Measurements from ENCODE around the gene PPAN.

DNA sequence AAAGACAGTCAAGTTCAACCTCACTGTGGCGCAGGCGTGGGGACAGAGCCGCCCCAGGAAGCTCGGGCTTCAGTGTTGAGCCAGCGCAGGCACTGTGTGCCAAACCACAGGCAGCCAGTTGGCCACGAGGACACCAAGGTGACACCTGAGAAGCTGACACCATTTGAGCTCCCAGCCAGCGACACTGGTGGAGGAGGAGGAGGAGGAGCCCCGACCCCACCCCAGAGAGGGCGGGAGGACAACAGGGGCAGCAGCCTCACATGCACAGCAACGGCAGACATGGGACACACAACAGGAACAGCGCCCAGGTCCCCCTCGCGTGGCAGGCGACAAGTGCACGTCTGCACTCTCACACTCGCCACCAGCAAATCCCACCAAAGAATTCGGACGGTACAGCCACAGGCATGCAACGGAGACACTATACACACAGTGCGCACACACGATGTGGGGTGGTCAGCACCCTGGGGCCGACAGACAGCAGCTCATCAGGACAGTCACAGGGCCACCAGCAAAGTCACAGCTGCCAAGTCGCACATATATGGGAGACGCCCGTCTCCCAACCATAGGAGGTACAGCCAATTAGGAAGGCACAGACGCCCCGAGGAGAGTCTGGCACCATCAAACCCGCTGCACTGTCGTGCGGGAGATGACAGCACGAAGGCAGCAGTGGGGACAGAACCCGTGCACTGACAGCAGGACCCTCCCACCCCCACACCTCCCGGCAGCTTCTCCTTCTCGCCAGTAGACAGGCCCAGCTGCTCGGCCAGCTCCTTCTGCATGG is 10.1 kb downstream of the PPAN start:
- TF ChIP-seq, protein P1, sequence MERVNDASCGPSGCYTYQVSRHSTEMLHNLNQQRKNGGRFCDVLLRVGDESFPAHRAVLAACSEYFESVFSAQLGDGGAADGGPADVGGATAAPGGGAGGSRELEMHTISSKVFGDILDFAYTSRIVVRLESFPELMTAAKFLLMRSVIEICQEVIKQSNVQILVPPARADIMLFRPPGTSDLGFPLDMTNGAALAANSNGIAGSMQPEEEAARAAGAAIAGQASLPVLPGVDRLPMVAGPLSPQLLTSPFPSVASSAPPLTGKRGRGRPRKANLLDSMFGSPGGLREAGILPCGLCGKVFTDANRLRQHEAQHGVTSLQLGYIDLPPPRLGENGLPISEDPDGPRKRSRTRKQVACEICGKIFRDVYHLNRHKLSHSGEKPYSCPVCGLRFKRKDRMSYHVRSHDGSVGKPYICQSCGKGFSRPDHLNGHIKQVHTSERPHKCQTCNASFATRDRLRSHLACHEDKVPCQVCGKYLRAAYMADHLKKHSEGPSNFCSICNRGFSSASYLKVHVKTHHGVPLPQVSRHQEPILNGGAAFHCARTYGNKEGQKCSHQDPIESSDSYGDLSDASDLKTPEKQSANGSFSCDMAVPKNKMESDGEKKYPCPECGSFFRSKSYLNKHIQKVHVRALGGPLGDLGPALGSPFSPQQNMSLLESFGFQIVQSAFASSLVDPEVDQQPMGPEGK (CRISPR knock-in tag; IDR thresholded peaks at IDR 0.05; ENCODE audit: borderline replicate concordance): no peak
- TF ChIP-seq ARNTL (CRISPR knock-in tag; IDR thresholded peaks at IDR 0.05; ENCODE audit: borderline replicate concordance, low read depth) (no peak), GLIS3 (CRISPR knock-in tag; IDR thresholded peaks at IDR 0.05) (no peak), ESRRG (CRISPR knock-in tag; IDR thresholded peaks at IDR 0.05) (no peak), RARB (CRISPR knock-in tag; IDR thresholded peaks at IDR 0.05) (no peak), ZFP30 (CRISPR knock-in tag; IDR thresholded peaks at IDR 0.05) (no peak), ZFP3 (CRISPR knock-in tag; IDR thresholded peaks at IDR 0.05) (no peak), SNAI2 (CRISPR knock-in tag; IDR thresholded peaks at IDR 0.05) (no peak), TCF4 (CRISPR knock-in tag; IDR thresholded peaks at IDR 0.05; ENCODE audit: borderline replicate concordance) (no peak), BACH2 (CRISPR knock-in tag; IDR thresholded peaks at IDR 0.05; ENCODE audit: borderline replicate concordance) (no peak), TOX (CRISPR knock-in tag; IDR thresholded peaks at IDR 0.05; ENCODE audit: borderline replicate concordance) (no peak)
- TF ChIP-seq, protein P2, sequence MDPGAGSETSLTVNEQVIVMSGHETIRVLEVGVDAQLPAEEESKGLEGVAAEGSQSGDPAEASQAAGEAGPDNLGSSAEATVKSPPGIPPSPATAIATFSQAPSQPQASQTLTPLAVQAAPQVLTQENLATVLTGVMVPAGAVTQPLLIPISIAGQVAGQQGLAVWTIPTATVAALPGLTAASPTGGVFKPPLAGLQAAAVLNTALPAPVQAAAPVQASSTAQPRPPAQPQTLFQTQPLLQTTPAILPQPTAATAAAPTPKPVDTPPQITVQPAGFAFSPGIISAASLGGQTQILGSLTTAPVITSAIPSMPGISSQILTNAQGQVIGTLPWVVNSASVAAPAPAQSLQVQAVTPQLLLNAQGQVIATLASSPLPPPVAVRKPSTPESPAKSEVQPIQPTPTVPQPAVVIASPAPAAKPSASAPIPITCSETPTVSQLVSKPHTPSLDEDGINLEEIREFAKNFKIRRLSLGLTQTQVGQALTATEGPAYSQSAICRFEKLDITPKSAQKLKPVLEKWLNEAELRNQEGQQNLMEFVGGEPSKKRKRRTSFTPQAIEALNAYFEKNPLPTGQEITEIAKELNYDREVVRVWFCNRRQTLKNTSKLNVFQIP (CRISPR knock-in tag; IDR thresholded peaks at IDR 0.05; ENCODE audit: borderline replicate concordance, low read depth): no peak
